GM19452 (cell line): ENCODE data around the gene CDH23.

Experiments
- ATAC-seq: cut with Tn5 transposase; IDR thresholded peaks from one replicate; pipeline ENCODE4 v1.9.1; 2021; ENCODE audit not compliant: unreplicated experiment

CDH23 gene

GRCh38 chr10:71554671-71555070 lies 158.0 kb downstream of the CDH23 start:
- ATAC-seq = no peak

GRCh38 chr10:71555087-71555723 lies 158.5 kb downstream of the CDH23 start:
- no peak for ATAC-seq

- no peak for ATAC-seq
These were observed 159.0 kb downstream of the CDH23 start for GRCh38 chr10:71555724-71556119.

GRCh38 chr10:71558991-71559390 lies 162.3 kb downstream of the CDH23 start:
- ATAC-seq = no peak

- ATAC-seq = no peak
These were observed 164.4 kb downstream of the CDH23 start for GRCh38 chr10:71561003-71561574.

- no peak for ATAC-seq
These were observed 165.5 kb downstream of the CDH23 start for GRCh38 chr10:71562181-71562580.

GRCh38 chr10:71562904-71563303 lies 166.2 kb downstream of the CDH23 start:
- ATAC-seq = no peak

- no peak for ATAC-seq
These were observed 167.6 kb downstream of the CDH23 start for GRCh38 chr10:71564194-71564820.

GRCh38 chr10:71565284-71566000 lies 168.7 kb downstream of the CDH23 start:
- ATAC-seq = no peak

GRCh38 chr10:71567006-71567405 lies 170.3 kb downstream of the CDH23 start:
- no peak for ATAC-seq

GRCh38 chr10:71568896-71569492 lies 172.3 kb downstream of the CDH23 start:
- no peak for ATAC-seq

GRCh38 chr10:71569775-71570588 lies 173.3 kb downstream of the CDH23 start:
- ATAC-seq = no peak

- no peak for ATAC-seq
These were observed 174.9 kb downstream of the CDH23 start for GRCh38 chr10:71571460-71572175.

GRCh38 chr10:71572962-71573361 lies 176.2 kb downstream of the CDH23 start:
- no peak for ATAC-seq

- ATAC-seq = no peak
These were observed 177.1 kb downstream of the CDH23 start for GRCh38 chr10:71573562-71574518.

GRCh38 chr10:71575451-71575850 lies 178.7 kb downstream of the CDH23 start:
- no peak for ATAC-seq

GRCh38 chr10:71575934-71576801 lies 179.4 kb downstream of the CDH23 start:
- no peak for ATAC-seq

GRCh38 chr10:71576842-71577241 lies 180.1 kb downstream of the CDH23 start:
- ATAC-seq = no peak
